Endothelial cell of umbilical vein (primary cell): ENCODE data around the gene SLITRK3. TPM values are rescaled to one million over a fixed set of nuclear protein-coding genes. Genes with fewer than 3 reads are reported as not detected.

Experiments
- BruUV-seq: library from RNA; stranded (reverse); fragments of 400-500 nt; replicated peaks from 2 replicates; lab custom pipeline; 2021; lab: Mats Ljungman, UMichigan
- CTCF ChIA-PET: fragments of 300-600, 350-600 bp; sonication (Branson Sonifier 250); formaldehyde crosslinking; loops from one replicate; lab custom pipeline; 2021; ENCODE audit warnings: antibody characterized with exemption, inconsistent platforms; lab: Charles Lee
- POLR2A ChIA-PET: fragments of 300-600, 350-600 bp; sonication (Branson Sonifier 250); formaldehyde crosslinking; loops from one replicate; lab custom pipeline; 2021; ENCODE audit warnings: antibody characterized with exemption, inconsistent platforms; lab: Charles Lee
- DNase-seq: peaks from one replicate; pipeline ENCODE4 v3.0.0-alpha.2; 2011; ENCODE audit warnings: low read depth, low spot score
- FAIRE-seq: peaks from 2 replicates; lab custom pipeline; 2011; peaks lifted over from hg19 to GRCh38; lab: Jason Lieb, UNC
- H2AFZ ChIP-seq: 2 replicates; pipeline ENCODE4 v1.6.0; 2012; ENCODE audit warnings: low read depth, low read length, control low read depth, inconsistent platforms
- H3K27ac ChIP-seq: 2 replicates; pipeline ENCODE4 v1.5.1; 2011; ENCODE audit warnings: low read depth, mild to moderate bottlenecking, control low read depth, low read length, moderate library complexity; ENCODE audit not compliant: insufficient read depth
- H3K27me3 ChIP-seq, 2 experiments: 2 replicates each; pipeline versions ENCODE4 v1.6.0 to v1.6.1; 2011; ENCODE audit warnings: low read length in 2 of 2, mixed read lengths in 1 of 2; ENCODE audit not compliant: control insufficient read depth in 2 of 2, insufficient read depth in 2 of 2
- H3K36me3 ChIP-seq, 2 experiments: 2 replicates in 1 of 2; 3 replicates in 1 of 2; pipeline ENCODE4 v1.5.1; 2011; ENCODE audit warnings: low read length in 2 of 2, mild to moderate bottlenecking in 1 of 2, moderate library complexity in 1 of 2; ENCODE audit not compliant: control insufficient read depth in 2 of 2, insufficient read depth in 2 of 2; ENCODE audit errors: extremely low read depth in 1 of 2
- H3K4me1 ChIP-seq: 3 replicates; pipeline ENCODE4 v1.5.1; 2011; ENCODE audit warnings: mild to moderate bottlenecking, low read length; ENCODE audit not compliant: control insufficient read depth, insufficient read depth; ENCODE audit errors: extremely low read depth
- H3K4me2 ChIP-seq: 2 replicates; pipeline ENCODE4 v1.6.1; 2011; ENCODE audit warnings: low read length, control low read depth, mixed read lengths; ENCODE audit not compliant: insufficient read depth
- H3K4me3 ChIP-seq, 3 experiments: fragments of 200-600 bp in 1 of 3; sonication (generic), shearing (Covaris generic) in 1 of 3; replicated peaks in 1 of 3; 2 replicates each; pipeline ENCODE4 v1.5.1; 2011 to 2016; ENCODE audit warnings: control low read depth in 3 of 3, low read length in 3 of 3, mild to moderate bottlenecking in 2 of 3, inconsistent platforms in 1 of 3, low read depth in 1 of 3, moderate library complexity in 1 of 3; ENCODE audit not compliant: insufficient read depth in 1 of 3
- H3K79me2 ChIP-seq: 2 replicates; pipeline ENCODE4 v1.6.0; 2012; ENCODE audit warnings: low read length, inconsistent platforms; ENCODE audit not compliant: control insufficient read depth, insufficient read depth
- H3K9ac ChIP-seq: replicated peaks from 2 replicates; pipeline ENCODE3; 2011; ENCODE audit warnings: low read length, control low read depth; ENCODE audit not compliant: insufficient read depth; ENCODE audit errors: extremely low read depth
- H3K9me1 ChIP-seq: replicated peaks from 3 replicates; pipeline ENCODE4 v1.6.0; 2011; ENCODE audit warnings: mild to moderate bottlenecking, low read length; ENCODE audit not compliant: control insufficient read depth, insufficient read depth; ENCODE audit errors: extremely low read depth
- H3K9me3 ChIP-seq: replicated peaks from 2 replicates; pipeline ENCODE4 v1.5.1; 2012; ENCODE audit warnings: low read length, inconsistent platforms; ENCODE audit not compliant: control insufficient read depth, insufficient read depth
- H4K20me1 ChIP-seq: replicated peaks from 2 replicates; pipeline ENCODE3; 2011; ENCODE audit warnings: mild to moderate bottlenecking, low read length; ENCODE audit not compliant: control insufficient read depth, insufficient read depth; ENCODE audit errors: extremely low read depth
- EZH2 ChIP-seq: IDR thresholded peaks from 2 replicates; pipeline ENCODE4 v1.6.1; 2012; ENCODE audit warnings: borderline replicate concordance, low read depth, mild to moderate bottlenecking, moderate library complexity, low read length, inconsistent platforms; ENCODE audit not compliant: severe bottlenecking
- FOS ChIP-seq: IDR thresholded peaks from 2 replicates; pipeline ENCODE4 v1.6.1; 2011; ENCODE audit warnings: mild to moderate bottlenecking, low read length, moderate library complexity, borderline replicate concordance; ENCODE audit not compliant: insufficient read depth
- GATA2 ChIP-seq: IDR thresholded peaks from 2 replicates; pipeline ENCODE4 v1.7.0; 2011; ENCODE audit warnings: low read depth, mild to moderate bottlenecking, moderate library complexity, mixed read lengths, low read length; ENCODE audit not compliant: insufficient read length, insufficient read depth
- JUN ChIP-seq: IDR thresholded peaks from 2 replicates; pipeline ENCODE4 v1.6.1; 2011; ENCODE audit warnings: borderline replicate concordance, low read depth; ENCODE audit not compliant: insufficient read length, insufficient read depth
- MYC ChIP-seq: IDR thresholded peaks from one replicate; pipeline ENCODE4 v1.6.1; 2011; ENCODE audit warnings: mild to moderate bottlenecking, low read depth, low read length
- POLR2A ChIP-seq: IDR thresholded peaks from 2 replicates; pipeline ENCODE4 v1.6.1; 2012; ENCODE audit warnings: low read depth, mild to moderate bottlenecking, control low read depth, low read length
- POLR2AphosphoS5 ChIP-seq: IDR thresholded peaks from 2 replicates; pipeline ENCODE4 v1.6.1; 2012; ENCODE audit warnings: low read depth, mild to moderate bottlenecking, control low read depth, low read length, moderate library complexity; ENCODE audit not compliant: insufficient read depth
- dilution Hi-C: fragments of 300-500 bp; cut with MboI; formaldehyde crosslinking; loops from one replicate; pipeline ENCODE4 v1.15.0; 2019; ENCODE audit warnings: low sequenced_read_pairs; ENCODE audit not compliant: extremely low pct_ligation_motif_present
- intact Hi-C: fragments of 100-400 bp; cut with micrococcal nuclease; formaldehyde crosslinking; loops from one replicate; pipeline ENCODE4 v1.10.0; 2022
- polyA plus RNA-seq, 4 experiments: library from polyadenylated mRNA; depleted of rRNA in 3 of 4; stranded (reverse) in 3 of 4; unstranded in 1 of 4; fragments of >200 nt; gene quantifications; 2 replicates each; pipeline versions ENCODE4 v1.2.1 to v1.2.3, GENCODE V29; 2011 to 2012; ENCODE audit warnings: missing spikeins in 1 of 4
- total RNA-seq: library from RNA; stranded (reverse); gene quantifications from 2 replicates; pipeline ENCODE4 v1.2.3, GENCODE V29; 2021
- TF ChIP-seq, protein P1 (sequence below): IDR thresholded peaks from 2 replicates; pipeline ENCODE4 v1.6.1; 2011; ENCODE audit not compliant: insufficient read depth, insufficient read length
- TF ChIP-seq, protein P2 (sequence below), 2 donors: IDR thresholded peaks; 1 replicate in 1 of 2; 2 replicates in 1 of 2; pipeline ENCODE4 v1.5.1; 2011; ENCODE audit warnings: low read length in 2 of 2, mild to moderate bottlenecking in 2 of 2, moderate library complexity in 2 of 2, control low read depth in 1 of 2, inconsistent platforms in 1 of 2, low read depth in 1 of 2; ENCODE audit not compliant: insufficient read depth in 1 of 2; ENCODE audit errors: extremely low read depth in 1 of 2

Gene SLITRK3
- total and polyA plus RNA-seq, 2 donors (not counting 3 experiments of a cell fraction or from before 2014, with no cell fraction given): not detected

DNA sequence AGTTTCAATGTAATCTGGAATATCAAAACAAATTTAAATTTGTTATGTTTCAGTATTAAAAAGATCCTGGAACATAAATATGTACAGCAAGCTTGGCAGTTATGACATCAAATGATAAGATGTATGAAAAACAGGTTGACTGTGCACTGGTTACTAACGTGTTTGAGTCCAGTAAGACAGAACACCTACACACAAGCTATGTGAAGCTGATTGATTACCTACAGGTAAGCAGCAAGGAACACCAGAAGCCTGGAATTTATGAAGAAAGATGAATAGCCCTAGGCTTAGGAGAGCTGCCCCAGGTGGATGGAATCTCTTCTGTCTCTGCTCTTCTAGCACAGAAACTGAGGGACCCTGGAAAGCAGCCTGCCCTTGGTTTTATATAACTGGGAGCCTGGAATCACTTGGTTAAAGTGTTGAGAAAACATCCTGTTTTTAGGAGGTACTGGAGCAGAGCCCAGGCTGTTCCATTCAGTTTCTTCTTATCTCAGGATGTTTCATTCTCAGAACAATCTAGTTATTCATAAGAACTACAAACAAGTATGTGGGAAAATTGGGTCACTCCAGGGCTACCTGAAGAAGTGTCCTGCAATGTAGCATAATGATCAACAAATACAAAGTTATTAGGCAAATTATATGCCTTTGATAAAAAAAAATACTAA lies 36.3 kb downstream of the SLITRK3 start:
- no peak overlapping the region for H3K4me2 ChIP-seq
- H3K4me1 ChIP-seq: no peaks in the 10 kb centered on the region
- no peak for DNase-seq
- H2AFZ ChIP-seq: no peak overlapping the region
- H3K36me3 ChIP-seq: no peaks in the 10 kb centered on the region
- H3K9me3 ChIP-seq: no peaks in the 10 kb centered on the region
- POLR2A ChIA-PET: no interaction called here
- no peak for FAIRE-seq
- no peaks in the 10 kb centered on the region for H3K27me3 ChIP-seq
- no TSS peak for BruUV-seq
- H3K9me1 ChIP-seq: no peaks in the 10 kb centered on the region
- H3K27ac ChIP-seq: no peak overlapping the region
- no peak overlapping the region for H3K4me3 ChIP-seq
- CTCF ChIA-PET: no interaction called here
- dilution Hi-C loops (no loop called here), intact Hi-C loops (no loop called here)
- H3K9ac ChIP-seq: no peak overlapping the region
- H3K79me2 ChIP-seq: no peaks in the 10 kb centered on the region
- no peaks in the 10 kb centered on the region for H4K20me1 ChIP-seq
- TF ChIP-seq, protein P1, sequence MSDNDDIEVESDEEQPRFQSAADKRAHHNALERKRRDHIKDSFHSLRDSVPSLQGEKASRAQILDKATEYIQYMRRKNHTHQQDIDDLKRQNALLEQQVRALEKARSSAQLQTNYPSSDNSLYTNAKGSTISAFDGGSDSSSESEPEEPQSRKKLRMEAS: no peak
- TF ChIP-seq MYC: no peak
- no peak for TF ChIP-seq POLR2A
- TF ChIP-seq POLR2AphosphoS5: no peak
- no peak for TF ChIP-seq JUN
- no peak for TF ChIP-seq FOS
- TF ChIP-seq GATA2: no peak

DNA sequence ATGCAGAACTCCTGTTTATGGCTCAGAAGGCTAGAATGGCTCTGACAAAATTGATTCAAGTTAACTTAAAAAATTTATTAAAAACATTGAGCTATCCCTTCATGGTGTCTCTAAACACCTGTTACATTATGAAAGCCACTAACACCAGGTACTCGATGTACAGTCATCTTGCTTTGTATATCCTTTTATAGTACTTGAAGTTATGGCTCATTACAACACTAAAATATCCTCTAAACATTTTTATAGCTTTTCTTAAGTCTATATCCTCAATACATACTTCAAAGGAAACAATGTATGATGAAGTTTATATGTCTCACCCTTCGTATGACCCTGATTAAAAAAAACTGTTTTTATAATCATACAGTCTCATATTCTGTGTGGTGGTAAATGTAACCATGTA lies 38.2 kb downstream of the SLITRK3 start:
- CTCF ChIA-PET: no interaction called here
- dilution Hi-C loops: no loop called here
- TF ChIP-seq, protein P1: no peak
- no peak for TF ChIP-seq FOS
- no peak for TF ChIP-seq EZH2
- no peak for TF ChIP-seq MYC
- TF ChIP-seq, protein P2, sequence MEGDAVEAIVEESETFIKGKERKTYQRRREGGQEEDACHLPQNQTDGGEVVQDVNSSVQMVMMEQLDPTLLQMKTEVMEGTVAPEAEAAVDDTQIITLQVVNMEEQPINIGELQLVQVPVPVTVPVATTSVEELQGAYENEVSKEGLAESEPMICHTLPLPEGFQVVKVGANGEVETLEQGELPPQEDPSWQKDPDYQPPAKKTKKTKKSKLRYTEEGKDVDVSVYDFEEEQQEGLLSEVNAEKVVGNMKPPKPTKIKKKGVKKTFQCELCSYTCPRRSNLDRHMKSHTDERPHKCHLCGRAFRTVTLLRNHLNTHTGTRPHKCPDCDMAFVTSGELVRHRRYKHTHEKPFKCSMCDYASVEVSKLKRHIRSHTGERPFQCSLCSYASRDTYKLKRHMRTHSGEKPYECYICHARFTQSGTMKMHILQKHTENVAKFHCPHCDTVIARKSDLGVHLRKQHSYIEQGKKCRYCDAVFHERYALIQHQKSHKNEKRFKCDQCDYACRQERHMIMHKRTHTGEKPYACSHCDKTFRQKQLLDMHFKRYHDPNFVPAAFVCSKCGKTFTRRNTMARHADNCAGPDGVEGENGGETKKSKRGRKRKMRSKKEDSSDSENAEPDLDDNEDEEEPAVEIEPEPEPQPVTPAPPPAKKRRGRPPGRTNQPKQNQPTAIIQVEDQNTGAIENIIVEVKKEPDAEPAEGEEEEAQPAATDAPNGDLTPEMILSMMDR (IDR thresholded peaks at IDR 0.05; ENCODE audit: extremely low read depth in 1 of 2, insufficient read depth in 1 of 2, low read depth in 1 of 2, low read length in 2 of 2): no peak
- TF ChIP-seq POLR2AphosphoS5: no peak
- no peak for TF ChIP-seq JUN
- no peak for TF ChIP-seq POLR2A
- no peak for TF ChIP-seq GATA2

More for the DNA sequence above, 38.2 kb downstream of the SLITRK3 start:
- Histone ChIP-seq H4K20me1 (no peaks in the 10 kb centered on the region), H3K79me2 (no peaks in the 10 kb centered on the region), H3K27ac (no peak overlapping the region), H3K9me1 (no peaks in the 10 kb centered on the region), H3K4me2 (no peak overlapping the region), H3K9ac (no peak overlapping the region), H3K4me1 (no peaks in the 10 kb centered on the region), H3K27me3 (no peaks in the 10 kb centered on the region), H3K4me3 (no peak overlapping the region), H2AFZ (no peak overlapping the region), H3K9me3 (no peaks in the 10 kb centered on the region), H3K36me3 (no peaks in the 10 kb centered on the region)
- BruUV-seq: no TSS peak
- POLR2A ChIA-PET: no interaction called here
- FAIRE-seq (no peak), DNase-seq (no peak)
- intact Hi-C loops: no loop called here
